ENCODE data around the gene GLB1L2.

GRCh38 chr11:134293119-134294113, 38.4 kb upstream of the GLB1L2 start:
- TF ChIP-seq POLR2AphosphoS5 (IDR thresholded peaks at IDR 0.05; ENCODE audit: low read depth, low read length): no peak
- TF ChIP-seq TAF1 (IDR thresholded peaks at IDR 0.05; ENCODE audit: low read depth, low read length): no peak
- no peak for TF ChIP-seq POLR2A (IDR thresholded peaks at IDR 0.05; ENCODE audit: low read depth, low read length)
- TF ChIP-seq PAX5 (IDR thresholded peaks at IDR 0.05; ENCODE audit: insufficient read depth, low read length, severe bottlenecking): no peak
